Activated CD4-positive, alpha-beta T cell treated with anti-CD3 and anti-CD28 coated beads, Interleukin-2, Interleukin-4, amounts not matched to agents 100 ng/mL and 50 ng/mL, durations not matched to agents 16 hours and 8 hours (primary cell): ENCODE results near the gene CERKL.

Experiments used
- DNase-seq: peaks from one replicate; pipeline ENCODE4 v3.0.0-alpha.2; 2020; ENCODE audit warnings: low spot score

CERKL gene

DNA sequence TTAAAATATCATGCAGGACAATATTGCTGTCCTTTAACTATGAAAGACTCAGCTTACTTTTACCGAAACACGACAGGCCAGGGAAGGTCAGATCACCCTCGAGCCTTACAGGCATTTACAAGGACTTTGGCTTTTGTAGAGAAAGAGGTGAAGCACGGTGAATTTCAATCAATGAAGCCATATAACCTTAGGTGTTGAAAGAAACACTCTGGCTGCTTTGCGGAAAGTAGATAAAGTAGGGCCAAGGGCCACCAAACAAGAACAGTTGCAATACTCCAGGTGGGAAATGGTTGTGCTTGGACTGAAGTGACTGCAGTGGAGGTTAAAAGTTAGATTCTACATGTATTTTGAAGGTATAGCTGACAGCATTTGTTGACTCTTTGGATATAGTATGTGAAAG is 80.5 kb downstream of the CERKL start:
- DNase-seq: no peak

- no peak for DNase-seq
These were observed 81.3 kb downstream of the CERKL start for GRCh38 chr2:181575650-181576025.

DNA sequence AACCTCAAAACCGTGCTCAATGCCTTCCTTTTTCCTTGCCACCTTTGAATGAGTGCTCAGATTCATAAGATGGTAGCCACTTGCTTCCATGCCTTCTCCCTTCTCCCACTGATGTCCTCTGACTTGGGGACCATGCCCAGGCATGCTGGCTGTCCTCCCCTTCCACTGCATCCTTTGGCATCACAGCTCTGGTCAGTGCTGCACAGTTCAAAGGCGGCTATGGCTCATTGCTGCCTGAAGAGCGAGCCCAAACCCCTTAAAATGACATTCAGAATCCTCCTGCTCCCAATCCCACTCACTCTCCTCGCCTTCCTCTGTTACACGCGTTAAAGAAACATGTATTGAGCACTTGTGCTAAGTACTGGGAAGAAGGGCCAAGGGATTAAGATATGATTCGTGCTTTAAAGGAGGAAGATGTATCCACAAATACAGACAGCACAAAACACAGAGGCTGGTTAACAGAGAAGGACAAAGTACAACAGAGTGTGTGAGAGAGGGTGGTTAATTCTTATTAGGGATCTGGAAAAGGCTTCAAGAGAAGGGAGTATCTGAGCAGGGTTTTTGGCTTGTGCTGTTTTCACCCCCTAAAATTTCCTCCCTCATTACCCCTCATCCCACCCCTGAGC is 81.8 kb downstream of the CERKL start:
- DNase-seq: no peak

GRCh38 chr2:181574321-181574720 is 82.6 kb downstream of the CERKL start:
- no peak for DNase-seq

DNA sequence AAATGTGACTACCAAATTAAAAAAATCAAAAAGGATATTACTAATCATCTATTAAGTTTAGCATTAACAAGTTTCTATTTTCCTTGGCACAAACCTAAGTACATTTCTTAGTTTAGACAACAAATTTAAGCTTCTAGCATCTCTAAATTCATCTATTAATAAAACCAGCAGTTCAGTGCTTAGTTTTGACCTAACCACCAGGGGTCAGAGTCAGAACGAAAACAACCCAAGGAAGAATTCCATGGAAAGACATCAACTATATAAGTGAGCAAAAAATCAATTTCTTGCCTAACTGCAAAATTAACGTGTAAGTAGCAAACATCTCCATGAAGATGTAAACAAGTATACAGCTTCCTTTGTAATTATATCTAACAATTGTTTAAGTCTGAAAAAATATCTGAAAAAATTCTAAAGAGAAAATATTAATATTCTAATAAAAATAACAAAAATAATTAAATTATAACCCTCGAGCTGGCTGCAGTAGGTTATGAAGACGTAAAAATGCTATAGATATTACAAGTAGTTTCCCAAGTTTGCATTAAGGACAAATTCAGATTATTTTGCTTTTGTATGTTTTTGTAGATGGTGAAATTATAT is 83.7 kb downstream of the CERKL start:
- peak; percentile 1 for DNase-seq

DNA sequence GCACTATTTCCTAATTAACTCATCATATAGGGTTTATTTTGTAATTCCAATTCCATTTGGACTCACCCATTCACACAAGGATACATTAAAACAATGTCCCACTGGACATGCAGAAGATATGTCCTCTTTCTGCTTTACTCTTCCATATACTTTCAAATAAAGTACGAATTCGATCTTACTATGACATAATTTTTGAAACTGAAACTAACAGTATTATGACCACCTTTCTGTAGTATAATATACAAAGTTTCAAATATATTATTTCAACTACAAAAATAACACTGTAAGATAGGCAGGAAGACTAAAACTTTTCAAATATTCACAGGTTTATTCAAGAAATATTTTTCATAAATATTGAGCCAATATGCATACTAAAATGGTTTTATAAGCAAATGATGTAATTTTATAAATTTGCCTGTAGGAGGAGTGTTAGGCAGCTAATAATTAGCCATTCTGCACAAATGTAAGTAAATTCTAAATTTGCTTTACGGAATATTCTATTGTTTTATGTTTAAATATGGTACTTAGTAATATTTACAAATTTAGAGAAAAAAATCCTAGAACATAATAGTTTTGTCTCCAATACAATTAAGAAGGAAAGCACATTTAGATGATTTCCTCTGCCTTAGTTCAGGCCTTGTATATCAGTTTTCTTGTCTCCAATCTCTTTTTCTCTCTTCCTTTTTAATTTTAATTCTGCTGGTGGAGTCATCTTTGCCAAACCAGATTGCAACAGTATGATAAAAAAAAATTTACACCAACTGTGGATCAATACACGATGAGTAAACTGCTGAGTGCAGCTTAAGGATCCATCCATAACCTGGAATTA is 85.9 kb downstream of the CERKL start:
- no peak for DNase-seq

- DNase-seq: no peak
These were observed 86.8 kb downstream of the CERKL start for GRCh38 chr2:181570059-181570458.

DNA sequence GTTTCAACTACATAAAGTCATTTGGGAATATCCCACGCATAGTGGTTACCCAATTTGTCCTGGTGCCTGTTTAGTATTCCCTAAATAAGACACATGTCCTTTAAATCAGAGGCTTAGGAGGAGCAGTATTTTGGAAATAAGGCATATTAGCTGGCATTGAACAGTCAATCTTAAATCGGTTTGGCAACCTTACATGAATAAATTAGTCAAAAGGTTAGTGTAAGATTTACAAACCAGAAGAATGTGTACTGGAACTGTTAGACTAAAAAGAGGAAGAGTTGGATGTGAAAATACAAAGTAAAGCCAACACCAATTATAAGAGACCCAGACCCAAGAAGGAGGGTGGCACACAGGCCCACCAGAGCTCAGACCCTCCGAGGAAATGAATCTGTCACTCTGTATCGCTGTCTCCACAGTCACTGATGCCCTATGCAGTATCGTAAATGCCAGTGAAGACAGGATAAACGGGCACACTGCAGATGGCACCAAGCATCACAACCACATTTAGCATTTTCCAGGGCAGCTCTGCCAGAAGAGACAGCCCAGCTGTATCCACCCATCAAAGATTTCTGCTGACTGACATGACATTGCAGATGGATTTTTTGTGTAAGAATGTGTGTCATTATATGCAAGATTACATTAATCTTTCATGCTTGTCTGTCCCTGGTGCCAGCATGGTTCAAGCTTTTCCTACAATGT is 90.4 kb downstream of the CERKL start:
- no peak for DNase-seq

DNA sequence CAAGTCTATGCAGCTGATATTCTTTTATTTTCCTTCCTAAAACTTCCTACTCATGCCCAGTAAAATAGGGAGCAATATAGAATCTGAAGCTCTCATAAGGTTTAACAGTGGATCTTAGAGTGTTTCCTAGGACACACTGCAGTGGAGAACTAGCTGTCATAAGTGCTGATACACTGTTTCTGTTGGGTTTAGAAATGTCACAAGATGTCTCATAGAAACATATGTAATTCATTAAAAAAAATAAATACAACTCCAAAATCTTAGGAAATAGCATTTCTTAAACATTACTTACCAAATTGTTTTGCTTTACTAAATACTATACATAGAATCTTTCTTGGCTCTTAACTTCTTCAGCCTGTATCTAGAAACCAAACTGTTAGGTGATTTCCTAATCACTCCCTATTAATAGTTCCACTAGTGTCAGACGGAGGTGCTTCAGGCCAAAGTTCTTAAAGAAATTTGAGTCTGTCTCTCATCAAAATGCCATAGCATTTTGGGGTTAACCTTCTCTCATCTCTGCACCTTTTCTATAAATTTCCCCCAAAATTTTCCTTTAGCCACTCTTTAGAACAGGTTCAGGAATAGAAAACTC is 93.7 kb downstream of the CERKL start:
- DNase-seq: no peak

DNA sequence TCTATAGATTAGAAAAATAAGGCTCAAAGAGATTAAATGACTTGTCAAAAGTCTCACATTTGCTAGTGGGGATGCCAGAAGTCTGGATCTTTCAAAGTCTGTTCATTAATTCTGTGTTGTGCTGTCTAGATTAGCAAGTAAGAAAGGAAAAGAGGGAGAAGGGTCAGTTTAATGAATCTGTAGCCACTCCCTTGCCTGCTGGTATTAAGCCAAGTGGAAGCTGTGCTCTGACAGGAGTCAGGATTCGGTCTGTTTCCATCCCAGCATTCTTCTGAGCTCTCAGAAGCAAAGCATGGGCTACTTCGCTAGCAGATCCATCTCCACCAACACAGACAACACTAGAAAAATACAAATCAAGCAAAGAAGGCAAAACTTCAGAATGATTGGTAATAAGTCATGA is 98.5 kb downstream of the CERKL start:
- DNase-seq: no peak

GRCh38 chr2:181554061-181554830 is 102.7 kb downstream of the CERKL start:
- no peak for DNase-seq

GRCh38 chr2:181553244-181553643 is 103.7 kb downstream of the CERKL start:
- DNase-seq: no peak

GRCh38 chr2:181552808-181553207 is 104.1 kb downstream of the CERKL start:
- DNase-seq: no peak

DNA sequence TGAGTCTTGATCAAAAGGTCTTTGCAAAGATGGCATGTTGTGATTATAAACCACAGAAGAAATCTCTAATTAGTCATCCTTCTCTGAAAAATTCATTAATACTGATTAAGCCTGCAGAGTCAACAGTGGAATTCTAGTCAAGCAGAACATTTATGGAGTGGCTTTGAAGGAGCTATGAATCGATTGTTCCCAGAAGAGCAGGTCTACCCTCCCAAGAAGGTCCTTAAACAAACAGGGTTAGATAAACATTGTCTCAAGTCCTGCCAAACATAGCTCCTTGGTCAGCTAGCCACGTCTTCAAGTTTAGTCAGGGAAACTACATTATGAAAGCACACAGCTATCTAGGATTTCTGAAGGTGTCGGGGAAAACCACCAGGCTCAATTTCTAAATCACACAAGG is 110.8 kb downstream of the CERKL start:
- no peak for DNase-seq

- DNase-seq: no peak
These were observed 114.7 kb downstream of the CERKL start for GRCh38 chr2:181542170-181542569.

DNA sequence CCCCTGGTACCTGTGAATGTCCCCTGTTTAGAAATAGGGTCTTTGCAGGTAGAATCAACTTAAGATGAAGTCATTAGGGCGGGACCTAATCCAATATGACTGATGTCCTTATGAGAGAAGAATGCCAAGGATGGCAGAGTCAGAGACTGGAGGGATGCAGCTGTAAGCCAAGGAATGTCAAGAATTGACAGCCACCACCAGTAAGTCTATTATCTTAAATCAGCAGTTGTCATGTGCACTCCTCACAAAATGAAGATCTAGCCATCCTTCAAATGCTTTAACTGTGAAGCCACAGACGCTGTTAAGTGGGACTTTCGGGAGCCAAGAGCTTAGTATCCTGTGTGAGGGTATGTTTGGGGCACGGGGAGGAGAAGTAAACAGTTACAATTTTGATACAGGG is 116.5 kb downstream of the CERKL start:
- DNase-seq: no peak

DNA sequence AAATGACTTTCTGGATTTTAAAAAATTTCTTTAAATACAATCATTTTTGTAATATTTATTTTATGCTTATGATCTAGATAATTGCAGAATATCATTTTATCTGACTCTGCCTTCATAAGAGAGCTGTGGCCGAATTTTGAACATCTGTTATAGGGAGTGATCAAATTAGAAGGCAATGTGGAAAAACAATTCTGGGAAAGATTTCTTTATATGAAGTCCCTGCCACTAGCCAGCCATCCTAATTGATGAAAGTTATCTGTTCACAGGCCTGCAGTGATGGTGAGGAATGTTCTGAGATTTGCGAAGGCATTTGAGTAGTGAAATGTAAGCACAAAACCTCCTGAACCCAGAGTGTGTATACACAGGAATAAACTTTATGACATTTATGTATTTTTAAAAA is 120.2 kb downstream of the CERKL start:
- no peak for DNase-seq

DNA sequence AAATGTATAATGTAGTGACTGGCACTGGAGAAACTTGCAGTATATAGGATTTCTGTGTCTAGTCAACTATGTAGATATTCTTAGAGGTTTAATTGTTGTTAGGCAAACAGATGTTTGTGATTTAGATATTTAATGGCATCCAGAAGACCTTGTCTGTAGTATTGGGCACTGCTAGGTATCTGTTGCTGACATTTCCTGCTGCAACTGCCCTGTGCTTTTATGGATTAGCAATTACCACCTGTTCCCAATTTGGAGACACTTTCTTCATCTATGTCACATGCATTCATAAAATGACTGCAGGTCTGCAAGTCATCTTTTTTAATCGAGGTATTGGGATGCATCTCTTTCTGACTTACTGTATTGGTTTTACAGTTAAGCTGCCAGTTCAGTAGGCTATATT is 128.5 kb downstream of the CERKL start:
- no peak for DNase-seq

DNA sequence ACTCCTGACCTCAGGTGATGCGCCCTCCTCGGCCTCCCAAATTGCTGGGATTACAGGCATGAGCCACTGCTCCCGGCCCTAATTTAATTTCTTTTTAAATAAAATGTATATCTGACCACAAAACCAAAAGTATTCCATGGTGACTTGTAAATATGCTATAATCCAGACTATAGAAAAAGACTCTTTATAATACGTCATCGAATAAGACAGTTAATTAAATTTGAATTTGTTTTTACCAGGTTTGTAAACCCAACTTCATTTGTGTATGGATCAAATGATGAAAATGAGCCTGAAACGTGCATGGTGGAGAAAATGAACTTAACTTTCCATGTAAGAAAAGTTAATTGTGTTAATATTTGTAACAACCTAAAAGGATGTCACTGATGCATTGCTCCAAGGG is 129.8 kb downstream of the CERKL start:
- DNase-seq: no peak

- no peak for DNase-seq
These were observed 130.9 kb downstream of the CERKL start for GRCh38 chr2:181526014-181526413.

DNA sequence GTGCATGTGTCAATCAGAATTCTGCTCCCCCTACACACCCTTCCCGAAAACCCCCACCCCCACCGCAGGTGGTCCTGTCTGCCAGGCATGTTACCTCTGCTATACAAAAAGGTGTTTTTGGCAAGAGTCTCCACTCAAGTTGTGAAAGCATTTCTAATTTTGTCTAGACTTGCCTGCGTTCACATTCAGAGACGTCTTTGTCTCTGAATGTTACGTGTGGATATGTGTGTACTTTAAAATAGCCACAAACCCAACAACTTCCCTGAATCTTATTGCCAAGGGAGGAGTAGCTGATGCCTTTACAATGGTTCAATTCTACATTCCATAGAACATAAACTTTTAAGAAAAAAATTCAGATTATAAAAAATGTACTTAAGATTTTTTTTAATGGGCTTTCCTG is 133.1 kb downstream of the CERKL start:
- no peak for DNase-seq

DNA sequence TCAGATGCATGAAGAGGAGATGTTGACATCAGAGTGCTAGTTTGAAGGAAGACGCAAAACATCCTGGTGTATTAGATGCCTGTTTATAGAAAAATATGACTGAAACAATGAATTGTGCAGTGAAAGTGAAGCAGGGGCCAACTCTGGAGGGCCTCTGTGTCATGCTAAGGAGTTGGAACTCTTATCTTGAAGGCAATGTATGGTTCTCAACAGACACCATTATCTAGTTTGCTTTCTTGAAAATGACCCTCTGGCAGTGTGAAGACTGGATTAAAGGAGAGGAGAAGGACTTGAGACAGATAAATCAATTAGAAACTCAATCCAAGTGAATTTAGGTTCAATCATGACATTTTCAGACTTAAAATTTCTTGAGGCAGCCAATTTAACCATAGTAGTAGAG is 136.7 kb downstream of the CERKL start:
- DNase-seq: no peak
